HG03103 (cell line): ENCODE measurements around the gene PCDHA8.
"Not testable (repeated sequence)": the region's sequence is repeated elsewhere in the genome, so short reads cannot be mapped to it uniquely, and the experiment has no call there.

Experiments used
- ATAC-seq: cut with Tn5 transposase; IDR thresholded peaks from one replicate; pipeline ENCODE4 v1.9.1; 2021; ENCODE audit warnings: low read depth; ENCODE audit not compliant: unreplicated experiment

The PCDHA8 gene

DNA sequence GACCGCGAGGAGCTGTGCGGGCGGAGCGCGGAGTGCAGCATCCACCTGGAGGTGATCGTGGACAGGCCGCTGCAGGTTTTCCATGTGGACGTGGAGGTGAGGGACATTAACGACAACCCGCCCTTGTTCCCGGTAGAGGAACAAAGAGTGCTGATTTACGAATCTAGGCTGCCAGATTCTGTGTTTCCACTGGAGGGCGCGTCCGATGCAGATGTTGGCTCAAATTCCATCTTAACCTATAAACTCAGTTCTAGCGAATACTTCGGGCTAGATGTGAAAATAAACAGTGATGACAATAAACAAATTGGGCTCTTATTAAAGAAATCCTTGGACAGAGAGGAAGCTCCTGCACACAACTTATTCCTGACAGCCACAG is 12.6 kb upstream of the PCDHA8 start:
- no peak for ATAC-seq

DNA sequence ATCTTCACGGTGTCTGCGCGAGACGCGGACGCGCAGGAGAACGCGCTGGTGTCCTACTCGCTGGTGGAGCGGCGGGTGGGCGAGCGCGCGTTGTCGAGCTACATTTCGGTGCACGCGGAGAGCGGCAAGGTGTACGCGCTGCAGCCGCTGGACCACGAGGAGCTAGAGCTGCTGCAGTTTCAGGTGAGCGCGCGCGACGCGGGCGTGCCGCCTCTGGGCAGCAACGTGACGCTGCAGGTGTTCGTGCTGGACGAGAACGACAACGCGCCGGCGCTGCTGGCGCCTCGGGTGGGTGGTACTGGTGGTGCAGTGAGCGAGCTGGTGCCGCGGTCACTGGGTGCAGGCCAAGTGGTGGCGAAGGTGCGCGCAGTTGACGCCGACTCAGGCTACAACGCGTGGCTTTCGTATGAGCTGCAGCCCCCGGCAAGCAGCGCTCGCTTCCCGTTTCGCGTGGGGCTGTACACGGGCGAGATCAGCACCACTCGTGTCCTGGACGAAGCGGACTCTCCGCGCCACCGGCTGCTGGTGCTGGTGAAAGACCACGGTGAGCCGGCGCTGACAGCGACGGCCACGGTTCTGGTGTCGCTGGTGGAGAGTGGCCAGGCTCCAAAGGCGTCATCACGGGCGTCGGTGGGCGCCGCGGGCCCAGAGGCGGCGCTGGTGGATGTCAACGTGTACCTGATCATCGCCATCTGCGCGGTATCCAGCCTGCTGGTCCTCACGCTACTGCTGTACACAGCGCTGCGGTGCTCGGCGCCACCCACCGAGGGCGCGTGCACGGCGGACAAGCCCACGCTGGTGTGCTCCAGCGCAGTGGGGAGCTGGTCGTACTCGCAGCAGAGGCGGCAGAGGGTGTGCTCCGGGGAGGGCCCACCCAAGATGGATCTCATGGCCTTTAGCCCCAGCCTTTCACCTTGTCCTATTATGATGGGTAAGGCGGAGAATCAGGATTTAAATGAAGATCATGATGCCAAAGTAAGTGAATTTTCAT is 11.2 kb upstream of the PCDHA8 start:
- ATAC-seq, result not testable (repeated sequence)

DNA sequence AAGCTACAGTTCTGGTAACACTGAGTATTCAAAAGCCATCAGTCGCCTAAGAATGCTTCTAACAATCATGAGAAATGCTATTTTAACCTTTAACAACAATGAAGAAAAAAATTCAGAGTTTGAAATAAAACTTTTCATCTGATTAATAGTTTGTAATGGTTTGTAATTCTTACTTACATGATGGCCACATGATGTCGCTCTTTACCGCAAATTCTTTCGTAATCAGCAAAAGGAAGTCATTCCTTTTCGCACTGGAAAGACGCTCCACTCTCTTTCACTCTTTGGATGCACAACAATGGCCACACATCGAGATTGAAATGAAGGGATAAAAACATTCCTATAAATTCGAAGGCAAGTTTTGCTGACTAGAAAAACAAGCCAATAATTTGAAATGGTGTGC is 7.0 kb upstream of the PCDHA8 start, which contains the start of gene PCDHA7:
Gene PCDHA7 (plus strand): TSS at position 277 of the 400 bp plus-strand sequence. CDS start 115 bp downstream, at position 392.
- no peak for ATAC-seq

DNA sequence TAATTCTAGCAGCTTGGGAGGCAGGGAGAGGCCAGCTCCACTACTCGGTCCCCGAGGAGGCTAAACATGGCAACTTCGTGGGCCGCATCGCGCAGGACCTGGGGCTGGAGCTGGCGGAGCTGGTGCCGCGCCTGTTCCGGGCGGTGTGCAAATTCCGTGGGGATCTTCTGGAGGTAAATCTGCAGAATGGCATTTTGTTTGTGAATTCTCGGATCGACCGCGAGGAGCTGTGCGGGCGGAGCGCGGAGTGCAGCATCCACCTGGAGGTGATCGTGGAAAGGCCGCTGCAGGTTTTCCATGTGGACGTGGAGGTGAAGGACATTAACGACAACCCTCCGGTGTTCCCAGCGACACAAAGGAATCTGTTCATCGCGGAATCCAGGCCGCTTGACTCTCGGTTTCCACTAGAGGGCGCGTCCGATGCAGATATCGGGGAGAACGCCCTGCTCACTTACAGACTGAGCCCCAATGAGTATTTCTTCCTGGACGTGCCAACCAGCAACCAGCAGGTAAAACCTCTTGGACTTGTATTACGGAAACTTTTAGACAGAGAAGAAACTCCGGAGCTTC is 6.5 kb upstream of the PCDHA8 start:
- ATAC-seq, result not testable (repeated sequence)

DNA sequence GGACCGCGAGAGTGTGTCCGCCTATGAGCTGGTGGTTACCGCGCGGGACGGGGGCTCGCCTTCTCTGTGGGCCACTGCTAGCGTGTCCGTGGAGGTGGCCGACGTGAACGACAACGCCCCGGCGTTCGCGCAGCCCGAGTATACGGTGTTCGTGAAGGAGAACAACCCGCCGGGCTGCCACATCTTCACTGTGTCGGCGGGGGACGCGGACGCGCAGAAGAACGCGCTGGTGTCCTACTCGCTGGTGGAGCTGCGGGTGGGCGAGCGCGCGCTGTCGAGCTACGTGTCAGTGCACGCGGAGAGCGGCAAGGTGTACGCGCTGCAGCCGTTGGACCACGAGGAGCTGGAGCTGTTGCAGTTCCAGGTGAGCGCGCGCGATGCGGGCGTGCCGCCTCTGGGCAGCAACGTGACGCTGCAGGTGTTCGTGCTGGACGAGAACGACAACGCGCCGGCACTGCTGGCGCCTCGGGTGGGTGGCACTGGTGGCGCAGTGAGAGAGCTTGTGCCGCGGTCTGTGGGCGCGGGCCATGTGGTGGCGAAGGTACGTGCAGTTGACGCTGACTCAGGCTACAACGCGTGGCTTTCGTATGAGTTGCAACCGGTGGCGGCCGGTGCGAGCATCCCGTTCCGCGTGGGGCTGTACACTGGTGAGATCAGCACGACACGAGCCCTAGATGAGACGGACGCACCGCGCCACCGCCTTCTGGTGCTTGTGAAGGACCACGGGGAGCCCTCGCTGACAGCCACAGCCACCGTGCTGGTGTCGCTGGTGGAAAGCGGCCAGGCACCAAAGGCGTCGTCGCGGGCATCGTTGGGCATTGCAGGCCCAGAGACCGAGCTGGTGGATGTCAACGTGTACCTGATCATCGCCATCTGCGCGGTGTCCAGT is 5.1 kb upstream of the PCDHA8 start:
- no peak for ATAC-seq

DNA sequence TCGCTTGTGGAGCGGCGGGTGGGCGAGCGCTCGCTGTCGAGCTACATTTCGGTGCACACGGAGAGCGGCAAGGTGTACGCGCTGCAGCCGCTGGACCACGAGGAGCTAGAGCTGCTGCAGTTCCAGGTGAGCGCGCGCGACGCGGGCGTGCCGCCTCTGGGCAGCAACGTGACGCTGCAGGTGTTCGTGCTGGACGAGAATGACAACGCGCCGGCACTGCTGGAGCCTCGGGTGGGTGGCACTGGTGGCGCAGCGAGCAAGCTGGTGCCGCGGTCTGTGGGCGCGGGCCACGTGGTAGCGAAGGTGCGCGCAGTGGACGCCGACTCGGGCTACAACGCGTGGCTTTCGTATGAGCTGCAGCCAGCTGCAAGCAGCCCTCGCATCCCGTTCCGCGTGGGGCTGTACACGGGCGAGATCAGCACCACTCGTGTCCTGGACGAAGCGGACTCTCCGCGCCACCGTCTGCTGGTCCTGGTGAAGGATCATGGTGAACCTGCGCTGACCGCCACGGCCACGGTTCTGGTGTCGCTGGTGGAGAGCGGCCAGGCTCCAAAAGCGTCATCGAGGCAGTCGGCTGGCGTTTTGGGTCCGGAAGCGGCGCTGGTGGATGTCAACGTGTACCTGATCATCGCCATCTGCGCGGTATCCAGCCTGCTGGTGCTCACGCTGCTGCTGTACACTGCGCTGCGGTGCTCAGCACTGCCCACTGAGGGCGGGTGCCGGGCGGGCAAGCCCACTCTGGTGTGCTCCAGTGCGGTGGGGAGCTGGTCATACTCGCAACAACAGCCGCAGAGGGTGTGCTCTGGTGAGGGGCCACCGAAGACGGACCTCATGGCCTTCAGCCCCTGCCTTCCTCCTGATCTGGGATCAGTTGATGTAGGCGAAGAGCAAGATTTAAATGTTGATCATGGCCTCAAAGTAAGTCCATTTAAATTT is 2.1 kb downstream of the PCDHA8 start:
- no peak for ATAC-seq

DNA sequence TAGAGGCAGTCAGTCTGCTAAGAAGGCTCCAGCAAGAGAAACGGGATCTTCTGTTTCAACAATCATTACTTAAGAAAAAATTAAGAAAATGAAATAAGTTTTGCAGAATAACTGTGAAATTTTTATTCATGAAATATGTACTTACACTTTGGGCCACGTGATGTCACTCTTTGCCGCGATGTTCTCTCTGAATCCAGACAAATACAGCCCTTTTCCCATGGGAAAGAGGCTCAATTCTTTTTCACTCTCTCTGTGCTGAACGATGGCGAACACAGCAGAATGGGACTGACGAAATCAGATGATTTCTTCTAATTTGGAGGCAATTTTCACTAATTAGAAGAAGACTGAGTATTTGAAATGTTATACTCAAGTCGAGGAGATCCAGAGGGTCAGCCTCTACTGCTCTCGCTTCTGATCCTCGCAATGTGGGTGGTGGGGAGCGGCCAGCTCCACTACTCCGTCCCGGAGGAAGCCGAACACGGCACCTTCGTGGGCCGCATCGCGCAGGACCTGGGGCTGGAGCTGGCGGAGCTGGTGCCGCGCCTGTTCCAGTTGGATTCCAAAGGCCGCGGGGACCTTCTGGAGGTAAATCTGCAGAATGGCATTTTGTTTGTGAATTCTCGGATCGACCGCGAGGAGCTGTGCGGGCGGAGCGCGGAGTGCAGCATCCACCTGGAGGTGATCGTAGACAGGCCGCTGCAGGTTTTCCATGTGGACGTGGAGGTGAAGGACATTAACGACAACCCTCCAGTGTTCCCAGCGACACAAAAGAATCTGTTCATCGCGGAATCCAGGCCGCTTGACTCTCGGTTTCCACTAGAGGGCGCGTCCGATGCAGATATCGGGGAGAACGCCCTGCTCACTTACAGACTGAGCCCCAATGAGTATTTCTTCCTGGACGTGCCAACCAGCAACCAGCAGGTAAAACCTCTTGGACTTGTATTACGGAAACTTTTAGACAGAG is 7.4 kb downstream of the PCDHA8 start, which contains the start of gene PCDHA9:
Gene PCDHA9 (plus strand): TSS at position 244 of the 964 bp plus-strand sequence. CDS start 114 bp downstream, at position 358.
- ATAC-seq, result not testable (repeated sequence)

DNA sequence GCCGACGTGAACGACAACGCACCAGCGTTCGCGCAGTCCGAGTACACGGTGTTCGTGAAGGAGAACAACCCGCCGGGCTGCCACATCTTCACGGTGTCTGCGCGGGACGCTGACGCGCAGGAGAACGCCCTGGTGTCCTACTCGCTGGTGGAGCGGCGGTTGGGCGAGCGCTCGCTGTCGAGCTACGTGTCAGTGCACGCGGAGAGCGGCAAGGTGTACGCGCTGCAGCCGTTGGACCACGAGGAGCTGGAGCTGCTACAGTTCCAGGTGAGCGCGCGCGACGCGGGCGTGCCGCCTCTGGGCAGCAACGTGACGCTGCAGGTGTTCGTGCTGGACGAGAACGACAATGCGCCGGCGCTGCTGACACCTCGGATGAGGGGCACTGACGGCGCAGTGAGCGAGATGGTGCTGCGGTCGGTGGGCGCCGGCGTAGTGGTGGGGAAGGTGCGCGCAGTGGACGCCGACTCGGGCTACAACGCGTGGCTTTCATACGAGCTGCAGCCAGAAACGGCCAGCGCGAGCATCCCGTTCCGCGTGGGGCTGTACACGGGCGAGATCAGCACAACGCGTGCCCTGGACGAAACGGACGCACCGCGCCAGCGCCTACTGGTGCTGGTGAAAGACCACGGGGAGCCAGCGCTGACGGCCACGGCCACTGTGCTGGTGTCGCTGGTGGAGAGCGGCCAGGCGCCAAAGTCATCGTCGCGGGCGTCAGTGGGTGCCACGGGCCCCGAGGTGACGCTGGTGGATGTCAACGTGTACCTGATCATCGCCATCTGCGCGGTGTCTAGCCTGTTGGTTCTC is 9.0 kb downstream of the PCDHA8 start:
- ATAC-seq, result not testable (repeated sequence)

DNA sequence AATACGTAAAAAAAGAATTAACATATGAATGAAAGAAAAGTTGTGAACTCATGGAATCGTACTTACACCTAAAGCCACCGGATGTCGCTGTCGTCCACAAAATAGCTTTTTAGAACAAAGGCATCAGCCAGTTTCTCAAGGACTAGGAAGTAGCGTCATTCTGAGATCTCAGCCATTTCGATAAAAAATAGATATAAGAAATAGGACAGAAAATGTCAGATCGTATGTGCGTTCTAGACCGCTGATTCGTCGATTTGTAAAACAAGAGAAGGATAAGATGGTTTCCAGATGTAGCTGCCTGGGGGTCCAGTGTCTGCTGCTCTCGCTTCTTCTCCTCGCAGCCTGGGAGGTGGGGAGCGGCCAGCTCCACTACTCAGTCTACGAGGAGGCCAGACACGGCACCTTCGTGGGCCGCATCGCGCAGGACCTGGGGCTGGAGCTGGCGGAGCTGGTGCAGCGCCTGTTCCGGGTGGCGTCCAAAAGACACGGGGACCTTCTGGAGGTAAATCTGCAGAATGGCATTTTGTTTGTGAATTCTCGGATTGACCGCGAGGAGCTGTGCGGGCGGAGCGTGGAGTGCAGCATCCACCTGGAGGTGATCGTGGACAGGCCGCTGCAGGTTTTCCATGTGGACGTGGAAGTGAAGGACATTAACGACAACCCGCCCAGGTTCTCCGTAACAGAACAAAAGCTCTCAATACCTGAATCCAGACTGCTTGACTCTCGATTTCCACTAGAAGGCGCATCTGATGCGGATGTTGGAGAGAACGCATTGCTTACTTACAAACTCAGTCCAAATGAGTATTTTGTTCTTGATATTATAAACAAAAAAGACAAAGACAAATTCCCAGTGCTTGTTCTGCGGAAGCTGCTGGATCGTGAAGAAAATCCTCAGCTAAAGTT is 15.0 kb downstream of the PCDHA8 start, which contains the start of gene PCDHA10:
Gene PCDHA10 (plus strand): TSS at position 126 of the 903 bp plus-strand sequence. CDS start 152 bp downstream, at position 278.
- ATAC-seq, result no peak

DNA sequence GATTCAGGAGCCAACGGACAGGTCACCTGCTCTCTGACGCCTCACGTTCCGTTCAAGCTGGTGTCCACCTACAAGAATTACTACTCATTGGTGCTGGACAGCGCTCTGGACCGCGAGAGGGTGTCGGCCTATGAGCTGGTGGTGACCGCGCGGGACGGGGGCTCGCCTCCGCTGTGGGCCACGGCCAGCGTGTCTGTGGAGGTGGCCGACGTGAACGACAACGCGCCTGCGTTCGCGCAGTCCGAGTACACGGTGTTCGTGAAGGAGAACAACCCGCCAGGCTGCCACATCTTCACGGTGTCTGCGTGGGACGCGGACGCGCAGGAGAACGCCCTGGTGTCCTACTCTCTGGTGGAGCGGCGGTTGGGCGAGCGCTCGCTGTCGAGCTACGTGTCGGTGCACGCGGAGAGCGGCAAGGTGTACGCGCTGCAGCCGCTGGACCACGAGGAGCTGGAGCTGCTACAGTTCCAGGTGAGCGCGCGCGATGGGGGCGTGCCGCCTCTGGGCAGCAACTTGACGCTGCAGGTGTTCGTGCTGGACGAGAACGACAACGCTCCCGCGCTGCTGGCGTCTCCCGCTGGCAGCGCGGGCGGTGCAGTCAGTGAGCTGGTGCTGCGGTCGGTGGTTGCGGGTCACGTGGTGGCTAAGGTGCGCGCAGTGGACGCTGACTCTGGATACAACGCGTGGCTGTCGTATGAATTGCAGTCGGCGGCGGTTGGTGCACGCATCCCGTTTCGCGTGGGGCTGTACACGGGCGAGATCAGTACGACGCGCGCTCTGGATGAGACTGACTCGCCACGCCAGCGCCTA is 16.4 kb downstream of the PCDHA8 start:
- ATAC-seq, result no peak

DNA sequence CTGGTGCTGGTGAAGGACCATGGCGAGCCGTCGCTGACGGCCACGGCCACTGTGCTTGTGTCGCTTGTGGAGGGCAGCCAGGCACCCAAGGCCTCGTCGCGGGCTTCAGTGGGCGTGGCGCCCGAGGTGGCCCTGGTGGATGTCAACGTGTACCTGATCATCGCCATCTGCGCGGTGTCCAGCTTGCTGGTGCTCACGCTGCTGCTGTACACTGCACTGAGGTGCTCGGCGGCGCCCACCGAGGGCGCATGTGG is 16.9 kb downstream of the PCDHA8 start:
- ATAC-seq, result no peak

DNA sequence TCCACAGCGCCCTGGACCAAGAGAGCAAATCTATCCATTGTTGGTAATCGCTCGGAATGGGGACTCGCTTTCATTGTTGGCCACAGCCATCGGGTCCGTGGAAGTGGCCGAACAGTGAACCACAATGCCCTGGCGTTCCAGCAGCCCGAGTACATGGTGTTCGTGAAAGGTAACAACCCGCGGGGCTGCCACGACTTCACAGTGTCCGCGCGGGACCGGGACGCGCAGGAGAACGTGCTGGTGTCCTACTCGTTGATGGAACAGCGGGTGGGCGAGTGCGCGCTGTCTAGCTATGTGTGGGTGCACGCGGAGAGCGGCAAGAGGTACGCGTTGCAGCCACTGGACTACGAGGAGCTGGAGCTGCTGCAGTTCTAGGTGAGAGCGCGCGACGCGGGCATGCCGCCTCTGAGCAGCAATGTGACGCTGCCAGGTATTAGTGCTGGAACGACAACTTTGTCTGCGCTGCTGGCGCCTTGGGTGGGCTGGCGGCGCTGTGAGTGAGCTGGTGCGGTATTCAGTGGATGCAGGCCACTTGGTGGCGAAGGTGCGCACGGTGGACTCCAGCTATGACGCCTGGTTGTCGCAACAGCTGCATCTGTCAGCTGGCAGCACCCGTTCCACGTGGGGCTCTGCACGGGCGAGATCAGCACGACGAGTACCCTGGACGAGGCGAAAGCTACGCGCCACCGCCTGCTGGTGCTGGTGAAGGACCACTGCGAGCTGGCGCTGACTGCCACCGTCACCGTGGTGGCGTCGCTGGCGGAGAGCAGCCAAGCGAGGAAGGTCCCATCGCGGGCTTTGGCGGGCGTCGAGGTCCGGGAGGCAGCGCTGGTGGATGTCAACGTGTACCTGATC is 21.7 kb downstream of the PCDHA8 start:
- no peak for ATAC-seq

DNA sequence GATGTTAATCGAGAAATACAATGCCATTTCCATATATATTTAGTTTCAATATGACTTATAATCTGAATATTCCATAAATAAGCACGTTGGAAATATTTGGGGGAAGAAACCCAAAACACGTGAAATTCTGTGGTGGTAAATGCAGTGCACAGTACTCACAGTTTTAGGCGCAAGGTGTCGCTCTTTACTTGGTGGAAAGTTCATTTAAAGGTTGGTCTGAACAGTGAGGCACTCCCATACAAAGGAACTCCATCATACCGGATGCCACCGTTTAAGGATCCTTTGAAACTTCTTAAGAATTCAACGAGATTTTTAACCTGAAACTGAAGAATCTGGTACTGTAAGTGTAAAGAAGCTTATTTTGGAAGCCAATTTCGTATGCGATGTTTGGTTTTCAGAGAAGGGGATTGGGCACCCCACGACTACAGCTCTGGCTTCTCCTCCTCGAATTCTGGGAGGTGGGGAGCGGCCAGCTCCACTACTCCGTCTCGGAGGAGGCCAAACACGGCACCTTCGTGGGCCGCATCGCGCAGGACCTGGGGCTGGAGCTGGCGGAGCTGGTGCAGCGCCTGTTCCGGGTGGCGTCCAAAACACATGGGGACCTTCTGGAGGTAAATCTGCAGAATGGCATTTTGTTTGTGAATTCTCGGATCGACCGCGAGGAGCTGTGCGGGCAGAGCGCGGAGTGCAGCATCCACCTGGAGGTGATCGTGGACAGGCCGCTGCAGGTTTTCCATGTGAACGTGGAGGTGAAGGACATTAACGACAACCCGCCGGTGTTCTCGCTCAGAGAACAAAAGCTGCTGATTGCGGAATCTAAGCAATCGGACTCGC is 28.0 kb downstream of the PCDHA8 start, which contains the start of gene PCDHA11:
Gene PCDHA11 (plus strand): TSS at position 237 of the 834 bp plus-strand sequence. CDS start 147 bp downstream, at position 384.
- ATAC-seq, result no peak

DNA sequence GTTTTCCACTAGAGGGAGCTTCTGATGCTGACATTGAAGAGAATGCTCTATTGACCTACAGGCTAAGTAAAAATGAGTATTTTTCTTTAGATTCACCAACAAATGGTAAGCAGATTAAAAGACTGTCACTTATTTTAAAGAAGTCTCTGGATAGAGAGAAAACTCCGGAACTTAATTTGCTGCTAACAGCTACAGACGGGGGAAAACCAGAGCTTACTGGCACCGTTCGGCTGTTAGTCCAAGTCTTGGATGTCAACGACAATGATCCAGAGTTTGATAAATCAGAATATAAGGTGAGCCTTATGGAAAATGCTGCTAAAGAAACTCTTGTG is 28.5 kb downstream of the PCDHA8 start:
- no peak for ATAC-seq
